SU-DHL-6 (cell line): ENCODE results near the gene SMCHD1.
"Not testable (repeated sequence)": the region's sequence is repeated elsewhere in the genome, so short reads cannot be mapped to it uniquely, and the experiment has no call there.

Experiments used
- H2AFZ ChIP-seq: fragments of 200-600 bp; sonication (generic); 2 replicates; pipeline ENCODE4 v1.6.1; 2014; ENCODE audit warnings: low read depth, mild to moderate bottlenecking, moderate library complexity, mixed read lengths, antibody characterized with exemption, low read length; ENCODE audit not compliant: severe bottlenecking
- H3F3A ChIP-seq: fragments of 200-600 bp; shearing (Covaris generic); 2 replicates; pipeline ENCODE4 v1.6.0; 2016; ENCODE audit warnings: antibody characterized with exemption, mild to moderate bottlenecking; ENCODE audit not compliant: insufficient read depth
- H3K27ac ChIP-seq: fragments of 200-600 bp; sonication (generic); 2 replicates; pipeline ENCODE4 v1.5.1; 2016; ENCODE audit warnings: low read depth, mild to moderate bottlenecking, low read length, moderate library complexity, mixed read lengths
- H3K27me3 ChIP-seq: fragments of 200-600 bp; sonication (generic), shearing (Covaris generic); 2 replicates; pipeline ENCODE4 v1.6.0; 2014; ENCODE audit warnings: mild to moderate bottlenecking, low read length
- H3K36me3 ChIP-seq: fragments of 200-600 bp; sonication (generic); 2 replicates; pipeline ENCODE4 v1.6.1; 2014; ENCODE audit warnings: mild to moderate bottlenecking, low read length, mixed read lengths
- H3K4me2 ChIP-seq: fragments of 300-600, 200-600 bp; shearing (Covaris generic), sonication (generic); 2 replicates; pipeline ENCODE4 v1.6.0; 2014; ENCODE audit warnings: low read length, low read depth, mild to moderate bottlenecking; ENCODE audit not compliant: poor library complexity, severe bottlenecking
- H3K4me3 ChIP-seq: fragments of 200-600 bp; sonication (generic); 2 replicates; pipeline ENCODE4 v1.5.1; 2014; ENCODE audit warnings: antibody characterized with exemption, low read length, mild to moderate bottlenecking, mixed read lengths; ENCODE audit not compliant: insufficient read depth, poor library complexity, severe bottlenecking
- H3K79me2 ChIP-seq: fragments of 200-600 bp; sonication (generic); 2 replicates; pipeline ENCODE4 v1.6.1; 2014; ENCODE audit warnings: mild to moderate bottlenecking, low read length, moderate library complexity; ENCODE audit not compliant: insufficient read depth
- H3K9ac ChIP-seq: fragments of 200-600 bp; sonication (generic); 2 replicates; pipeline ENCODE4 v1.7.0; 2014; ENCODE audit warnings: mild to moderate bottlenecking, low read length
- H3K9me2 ChIP-seq: fragments of 200-600 bp; sonication (generic); replicated peaks from 2 replicates; pipeline ENCODE4 v1.6.1; 2014; ENCODE audit warnings: low read length; ENCODE audit not compliant: insufficient read depth
- H3K9me3 ChIP-seq: fragments of 200-600 bp; sonication (generic); 2 replicates; pipeline ENCODE4 v1.6.1; 2014; ENCODE audit warnings: low read length, mixed read lengths; ENCODE audit not compliant: insufficient read depth
- H4K20me1 ChIP-seq: fragments of 200-600 bp; sonication (generic); 2 replicates; pipeline ENCODE4 v1.6.1; 2014; ENCODE audit warnings: low read depth, mild to moderate bottlenecking, antibody characterized with exemption, low read length, moderate library complexity, mixed read lengths
- EZH2phosphoT487 ChIP-seq: fragments of 200-600 bp; sonication (generic), shearing (Covaris generic); conservative IDR thresholded peaks from 2 replicates; pipeline ENCODE4 v1.6.1; 2018; ENCODE audit warnings: mild to moderate bottlenecking, antibody characterized with exemption, low read length, moderate library complexity, mixed read lengths
- TF ChIP-seq, protein P1 (sequence below): fragments of 200-600 bp; sonication (generic); IDR thresholded peaks from one replicate; pipeline ENCODE4 v1.5.1; 2017; ENCODE audit warnings: antibody characterized with exemption, mild to moderate bottlenecking, low read length, moderate library complexity; ENCODE audit not compliant: insufficient read depth, poor library complexity, severe bottlenecking

Gene SMCHD1

GRCh38 chr18:2723207-2723606 is 67.7 kb downstream of the SMCHD1 start:
- Histone ChIP-seq H4K20me1 (no peaks in the 10 kb centered on the region), H2AFZ (no peak overlapping the region), H3K36me3 (peaks cover 76% of the 10 kb centered on the region), H3K4me3 (no peak overlapping the region), H3F3A (peaks cover 5% of the 10 kb centered on the region; the same call in 1 of the 2 replicates), H3K4me2 (no peak overlapping the region), H3K9me3 (no peaks in the 10 kb centered on the region), H3K27ac (no peak overlapping the region), H3K79me2 (peaks cover 3% of the 10 kb centered on the region; the same call in 1 of the 2 replicates), H3K27me3 (no peaks in the 10 kb centered on the region), H3K9ac (no peak overlapping the region), H3K9me2 (no peaks in the 10 kb centered on the region)
- TF ChIP-seq, protein P1, sequence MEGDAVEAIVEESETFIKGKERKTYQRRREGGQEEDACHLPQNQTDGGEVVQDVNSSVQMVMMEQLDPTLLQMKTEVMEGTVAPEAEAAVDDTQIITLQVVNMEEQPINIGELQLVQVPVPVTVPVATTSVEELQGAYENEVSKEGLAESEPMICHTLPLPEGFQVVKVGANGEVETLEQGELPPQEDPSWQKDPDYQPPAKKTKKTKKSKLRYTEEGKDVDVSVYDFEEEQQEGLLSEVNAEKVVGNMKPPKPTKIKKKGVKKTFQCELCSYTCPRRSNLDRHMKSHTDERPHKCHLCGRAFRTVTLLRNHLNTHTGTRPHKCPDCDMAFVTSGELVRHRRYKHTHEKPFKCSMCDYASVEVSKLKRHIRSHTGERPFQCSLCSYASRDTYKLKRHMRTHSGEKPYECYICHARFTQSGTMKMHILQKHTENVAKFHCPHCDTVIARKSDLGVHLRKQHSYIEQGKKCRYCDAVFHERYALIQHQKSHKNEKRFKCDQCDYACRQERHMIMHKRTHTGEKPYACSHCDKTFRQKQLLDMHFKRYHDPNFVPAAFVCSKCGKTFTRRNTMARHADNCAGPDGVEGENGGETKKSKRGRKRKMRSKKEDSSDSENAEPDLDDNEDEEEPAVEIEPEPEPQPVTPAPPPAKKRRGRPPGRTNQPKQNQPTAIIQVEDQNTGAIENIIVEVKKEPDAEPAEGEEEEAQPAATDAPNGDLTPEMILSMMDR, result no peak
- TF ChIP-seq EZH2phosphoT487, result no peak

DNA sequence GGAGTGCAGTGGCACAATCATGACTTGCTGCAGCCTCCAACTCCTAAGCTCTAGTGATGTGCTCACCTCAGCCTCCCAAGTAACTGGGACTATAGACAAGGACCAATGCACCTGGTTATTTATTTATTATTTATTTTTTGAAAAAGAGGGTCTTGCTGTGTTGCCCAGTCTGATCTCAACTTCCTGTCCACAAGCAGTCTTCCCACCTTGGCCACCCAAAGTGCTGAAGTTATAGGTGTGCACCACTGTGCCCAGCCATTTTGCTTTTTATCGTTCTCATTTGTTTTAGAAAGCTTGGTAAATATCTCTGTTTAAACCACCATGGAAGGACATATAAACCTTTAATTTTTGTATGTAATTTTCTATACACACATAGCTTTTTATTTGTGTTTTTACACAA is 74.2 kb downstream of the SMCHD1 start:
- TF ChIP-seq, protein P1, result no peak
- no peak for TF ChIP-seq EZH2phosphoT487
- Histone ChIP-seq H3F3A (peaks cover 9% of the 10 kb centered on the region; the same call in 1 of the 2 replicates), H3K36me3 (peaks cover 85% of the 10 kb centered on the region), H3K9ac (no peak overlapping the region), H3K79me2 (no peaks in the 10 kb centered on the region), H4K20me1 (no peaks in the 10 kb centered on the region), H3K4me2 (no peak overlapping the region), H3K27me3 (no peaks in the 10 kb centered on the region), H3K4me3 (no peak overlapping the region), H3K9me3 (no peaks in the 10 kb centered on the region), H3K9me2 (no peaks in the 10 kb centered on the region), H3K27ac (no peak overlapping the region), H2AFZ (no peak overlapping the region)

DNA sequence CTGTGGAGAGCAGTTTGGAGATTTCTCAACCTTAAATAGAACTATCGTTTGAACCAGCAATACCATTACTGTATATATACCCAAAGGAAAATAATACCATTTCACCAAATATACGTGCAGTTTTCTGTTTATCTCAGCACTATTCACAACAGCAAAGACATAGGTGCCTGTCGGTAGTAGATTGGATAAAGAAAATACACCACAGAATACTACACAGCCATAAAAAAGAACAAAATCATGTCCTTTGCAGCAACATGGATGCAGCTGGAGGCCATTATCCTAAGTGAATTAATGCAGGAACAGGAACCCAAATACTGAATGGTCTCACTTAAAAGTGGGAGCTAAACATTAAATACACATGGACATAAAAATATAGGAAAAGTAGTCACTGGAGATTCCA is 81.3 kb downstream of the SMCHD1 start:
- H3K9me2 ChIP-seq, result no peaks in the 10 kb centered on the region
- H3K27me3 ChIP-seq, result no peaks in the 10 kb centered on the region
- no peaks in the 10 kb centered on the region for H3K9me3 ChIP-seq
- no peak overlapping the region for H3K4me3 ChIP-seq
- H3K79me2 ChIP-seq, result no peaks in the 10 kb centered on the region
- H3F3A ChIP-seq, result peaks cover 12% of the 10 kb centered on the region; the same call in 1 of the 2 replicates
- H2AFZ ChIP-seq, result no peak overlapping the region
- peaks cover 68% of the 10 kb centered on the region for H3K36me3 ChIP-seq
- no peak overlapping the region for H3K27ac ChIP-seq
- no peak overlapping the region for H3K4me2 ChIP-seq
- H4K20me1 ChIP-seq, result no peaks in the 10 kb centered on the region
- H3K9ac ChIP-seq, result no peak overlapping the region
- no peak for TF ChIP-seq EZH2phosphoT487
- TF ChIP-seq, protein P1, result no peak

DNA sequence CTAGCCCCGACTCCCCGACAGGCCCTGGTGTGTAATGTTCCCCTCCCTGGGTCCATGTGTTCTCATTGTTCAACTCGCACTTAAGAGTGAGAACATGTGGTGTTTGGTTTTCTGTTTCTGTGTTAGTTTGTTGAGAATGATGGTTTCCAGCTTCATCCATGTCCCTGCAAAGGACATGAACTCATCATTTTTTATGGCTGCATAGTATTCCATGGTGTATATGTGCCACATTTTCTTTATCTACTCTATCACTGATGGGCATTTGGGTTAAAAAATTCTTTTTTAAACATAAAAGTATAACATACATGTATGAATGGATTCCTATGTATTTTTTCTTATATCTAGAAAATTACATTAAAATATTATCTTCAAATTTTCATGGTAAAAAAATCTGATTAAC is 84.6 kb downstream of the SMCHD1 start:
- H3K27ac ChIP-seq, H3K9ac ChIP-seq, H4K20me1 ChIP-seq, H2AFZ ChIP-seq, H3K9me3 ChIP-seq, H3K4me3 ChIP-seq, H3K9me2 ChIP-seq, H3K27me3 ChIP-seq, H3K4me2 ChIP-seq, H3K79me2 ChIP-seq: not testable (repeated sequence)
- H3F3A ChIP-seq, result peaks cover 15% of the 10 kb centered on the region; the same call in 1 of the 2 replicates
- H3K36me3 ChIP-seq, result peaks cover 58% of the 10 kb centered on the region
